NCI-H2081 treated with DMSO at 0.1 percent for 48 hours (cell line): ENCODE data around the gene CSF2.

ENCODE experiments used
- DNase-seq: peaks from one replicate; lab custom pipeline; 2025; lab: John Stamatoyannopoulos, UW

CSF2 gene

GRCh38 chr5:132055441-132055807 lies 18.2 kb upstream of the CSF2 start:
- no peak for DNase-seq

DNA sequence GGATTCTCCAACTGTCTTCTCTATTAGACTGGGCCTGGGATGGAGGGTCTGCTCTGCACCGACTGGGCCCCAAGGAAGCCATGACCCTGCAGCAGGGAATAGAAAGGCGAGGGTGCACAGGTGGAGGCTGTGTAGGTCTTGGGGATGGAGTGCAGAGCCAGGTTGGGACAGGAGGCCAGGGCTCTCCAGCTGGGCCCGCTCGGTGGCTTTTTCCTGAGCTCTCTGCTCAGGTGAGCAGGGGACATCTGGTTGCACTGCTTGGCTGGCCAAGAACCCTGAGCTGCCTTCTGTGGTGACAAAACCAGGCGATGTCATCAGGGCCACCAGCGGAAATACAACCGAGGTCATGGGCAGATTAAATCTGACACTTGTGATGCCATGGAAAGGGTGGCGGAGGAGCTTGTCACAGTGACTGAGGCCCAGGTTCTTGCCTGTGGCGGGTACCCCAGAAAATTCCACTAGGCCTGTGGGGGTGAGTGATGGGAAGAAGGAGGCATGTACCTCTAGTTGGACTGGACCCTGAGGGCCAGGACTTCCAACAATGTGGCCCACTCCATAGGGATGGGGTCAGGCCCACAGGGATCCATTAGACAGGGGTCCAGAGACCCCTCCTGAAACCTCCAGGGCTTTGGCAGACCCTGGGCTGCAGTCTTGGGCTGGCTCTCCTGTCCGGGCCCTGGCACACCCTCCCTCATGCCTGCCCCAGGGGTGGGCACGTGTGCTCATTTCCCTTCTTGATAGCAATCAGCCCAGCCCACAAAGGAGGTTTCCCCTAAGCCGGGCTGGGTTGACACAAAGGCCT lies 17.6 kb upstream of the CSF2 start:
- DNase-seq, result no peak

DNA sequence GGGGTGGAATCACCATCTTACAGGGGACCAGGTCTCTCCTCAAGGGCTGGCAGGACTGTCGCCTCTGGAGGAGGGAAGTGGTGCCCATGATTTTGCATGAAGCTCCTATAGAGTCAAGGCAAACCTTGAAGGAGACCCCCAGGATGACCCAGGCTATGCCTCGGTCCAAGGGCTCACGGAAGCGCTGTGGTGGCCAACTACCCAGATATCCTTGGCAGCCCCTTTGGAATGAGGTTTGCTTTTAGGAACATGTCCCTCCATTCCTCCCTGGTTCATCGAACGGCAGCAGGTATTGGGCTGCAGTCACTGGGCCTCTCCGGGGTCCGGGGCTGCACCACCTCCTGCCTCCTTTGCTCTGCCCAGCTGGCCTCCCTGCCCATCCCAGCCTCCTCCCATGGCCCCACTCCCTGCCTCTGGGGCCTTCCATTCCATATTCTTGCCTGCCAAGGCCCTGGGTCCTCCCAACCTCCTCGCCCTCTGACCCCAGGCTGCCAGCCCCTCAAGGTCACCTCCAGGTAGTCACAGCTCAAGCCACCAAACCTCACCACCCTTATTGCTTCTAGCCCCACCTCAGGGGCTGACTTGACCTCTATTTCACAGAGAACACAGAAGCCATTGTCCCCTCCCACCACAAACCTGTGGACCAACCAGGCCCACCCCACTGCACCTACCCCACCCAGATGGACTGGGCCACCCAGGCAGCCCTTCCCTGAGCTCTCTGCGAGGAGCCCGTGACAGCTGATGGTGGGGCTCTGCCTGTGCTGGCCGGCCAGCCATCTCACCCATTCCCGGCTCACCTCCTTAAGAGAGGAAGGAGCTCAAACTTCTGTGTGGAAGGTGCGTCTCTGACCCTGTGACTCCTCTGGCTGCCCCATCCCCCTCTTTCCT lies 16.7 kb upstream of the CSF2 start:
- no peak for DNase-seq

DNA sequence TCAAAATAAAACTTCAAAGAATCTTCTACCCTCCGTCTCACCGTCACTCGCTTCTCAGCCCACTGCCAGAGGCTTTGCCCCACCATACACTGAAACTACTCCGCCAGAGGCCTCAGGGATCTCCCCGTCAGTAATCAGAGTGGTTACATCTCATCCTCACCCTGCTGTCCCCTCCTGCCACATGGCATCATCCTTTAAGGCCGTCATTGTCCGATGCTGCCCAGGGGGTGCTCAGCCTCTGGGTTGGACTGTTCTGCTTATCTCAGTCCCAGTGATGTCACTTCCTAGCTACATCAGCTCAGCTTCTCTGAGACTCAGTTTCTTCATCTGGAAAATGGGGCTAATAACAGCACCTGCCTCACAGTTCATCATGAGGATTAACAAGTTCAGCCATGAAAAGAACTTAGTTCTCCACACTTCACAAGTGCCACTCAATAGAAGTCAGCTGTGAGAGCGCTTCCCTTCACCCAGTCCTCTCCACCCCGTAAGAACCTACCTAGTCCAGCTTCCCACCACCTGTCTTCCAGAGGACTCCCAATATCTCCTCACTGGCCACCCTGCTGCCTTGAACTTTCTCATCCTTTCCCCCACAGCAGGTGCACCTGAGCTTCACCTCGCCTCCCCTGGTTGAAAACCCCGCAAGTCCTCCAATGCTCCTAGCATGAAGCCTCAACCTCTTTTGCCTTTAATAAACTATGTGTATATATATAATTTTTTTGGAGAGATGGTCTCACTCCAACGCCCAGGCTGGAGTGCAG lies 15.9 kb upstream of the CSF2 start:
- no peak for DNase-seq

DNA sequence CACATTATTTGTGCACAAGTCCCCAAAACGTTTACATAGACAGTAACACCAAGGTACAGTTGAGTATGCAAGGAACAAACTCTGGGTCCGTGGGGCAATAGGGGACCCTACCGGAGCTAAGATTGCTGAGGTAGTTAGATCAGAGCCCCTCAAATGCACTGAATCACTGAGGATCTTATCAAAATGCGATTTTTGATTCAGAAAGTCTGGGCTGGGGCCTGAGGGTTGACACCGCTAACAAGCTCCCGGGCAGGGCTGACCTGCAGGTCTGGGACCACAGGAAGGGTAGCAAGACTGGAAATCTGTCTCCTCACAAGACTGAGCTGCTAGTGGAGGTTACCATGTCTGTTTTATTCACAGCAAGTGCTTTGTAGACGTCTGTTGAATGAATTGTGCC lies 14.9 kb upstream of the CSF2 start:
- DNase-seq, result no peak

GRCh38 chr5:132059043-132059695 lies 14.4 kb upstream of the CSF2 start:
- no peak for DNase-seq

- DNase-seq, result no peak
Measured at GRCh38 chr5:132059696-132060500, 13.7 kb upstream of the CSF2 start.

DNA sequence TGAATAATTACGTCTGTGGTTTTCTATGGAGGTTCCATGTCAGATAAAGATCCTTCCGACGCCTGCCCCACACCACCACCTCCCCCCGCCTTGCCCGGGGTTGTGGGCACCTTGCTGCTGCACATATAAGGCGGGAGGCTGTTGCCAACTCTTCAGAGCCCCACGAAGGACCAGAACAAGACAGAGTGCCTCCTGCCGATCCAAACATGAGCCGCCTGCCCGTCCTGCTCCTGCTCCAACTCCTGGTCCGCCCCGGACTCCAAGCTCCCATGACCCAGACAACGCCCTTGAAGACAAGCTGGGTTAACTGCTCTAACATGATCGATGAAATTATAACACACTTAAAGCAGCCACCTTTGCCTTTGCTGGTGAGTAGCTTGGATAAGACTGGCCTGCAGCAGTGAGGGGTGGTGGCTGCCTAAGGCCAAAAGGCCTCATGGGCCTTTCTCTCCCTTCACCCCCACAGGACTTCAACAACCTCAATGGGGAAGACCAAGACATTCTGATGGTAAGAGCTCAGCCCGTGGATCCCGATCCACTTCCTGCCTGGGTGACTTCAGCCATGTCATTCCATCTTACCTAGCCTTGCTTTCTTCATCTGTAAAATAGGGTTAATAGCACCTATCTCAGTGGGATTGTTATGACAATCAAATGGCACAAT lies 13.0 kb upstream of the CSF2 start, which contains the start of gene IL3:
TSS of gene IL3 (plus strand) at position 155 of the 661 bp plus-strand sequence. CDS start at position 207, 52 bp downstream.
- no peak for DNase-seq

DNA sequence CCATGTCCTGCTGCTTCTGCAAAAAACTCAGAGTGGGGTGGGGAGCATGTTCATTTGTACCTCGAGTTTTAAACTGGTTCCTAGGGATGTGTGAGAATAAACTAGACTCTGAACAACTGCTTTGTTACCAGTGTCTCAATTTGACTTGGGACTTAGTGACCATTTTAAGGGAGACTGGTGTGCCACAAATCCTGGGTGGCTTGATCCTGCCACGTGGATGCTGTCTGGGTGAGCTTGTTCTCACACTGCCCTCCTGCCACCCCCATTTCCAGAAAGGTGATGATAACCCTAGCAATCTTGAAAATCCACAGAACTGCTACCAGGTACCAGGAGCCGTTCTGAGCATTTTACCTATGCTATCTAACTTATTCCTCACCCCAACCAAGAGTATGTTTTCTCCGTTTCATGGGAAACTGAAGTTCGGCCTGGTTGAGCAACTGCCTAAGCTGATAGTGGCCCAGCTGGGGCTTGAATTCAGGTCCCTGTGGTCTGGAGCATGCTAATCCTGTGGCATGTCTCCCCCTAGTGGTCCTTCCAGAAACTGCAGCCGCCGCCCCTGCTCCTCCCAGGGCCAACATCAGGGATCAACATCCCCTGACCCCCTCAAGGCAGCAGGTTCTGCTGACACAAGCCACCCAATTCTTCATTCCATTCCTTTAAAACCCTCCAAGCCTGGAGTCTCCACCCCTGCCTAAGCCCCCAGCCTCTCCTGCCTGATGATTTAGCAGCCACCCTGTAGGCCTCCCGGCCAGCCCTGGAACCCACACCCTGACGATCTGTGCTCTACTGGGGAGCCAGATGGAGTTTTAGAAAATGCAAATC lies 10.3 kb upstream of the CSF2 start:
- DNase-seq, result no peak

- no peak for DNase-seq
Measured at GRCh38 chr5:132064140-132064539, 9.4 kb upstream of the CSF2 start.

- no peak for DNase-seq
Measured at GRCh38 chr5:132064738-132065331, 8.8 kb upstream of the CSF2 start.

DNA sequence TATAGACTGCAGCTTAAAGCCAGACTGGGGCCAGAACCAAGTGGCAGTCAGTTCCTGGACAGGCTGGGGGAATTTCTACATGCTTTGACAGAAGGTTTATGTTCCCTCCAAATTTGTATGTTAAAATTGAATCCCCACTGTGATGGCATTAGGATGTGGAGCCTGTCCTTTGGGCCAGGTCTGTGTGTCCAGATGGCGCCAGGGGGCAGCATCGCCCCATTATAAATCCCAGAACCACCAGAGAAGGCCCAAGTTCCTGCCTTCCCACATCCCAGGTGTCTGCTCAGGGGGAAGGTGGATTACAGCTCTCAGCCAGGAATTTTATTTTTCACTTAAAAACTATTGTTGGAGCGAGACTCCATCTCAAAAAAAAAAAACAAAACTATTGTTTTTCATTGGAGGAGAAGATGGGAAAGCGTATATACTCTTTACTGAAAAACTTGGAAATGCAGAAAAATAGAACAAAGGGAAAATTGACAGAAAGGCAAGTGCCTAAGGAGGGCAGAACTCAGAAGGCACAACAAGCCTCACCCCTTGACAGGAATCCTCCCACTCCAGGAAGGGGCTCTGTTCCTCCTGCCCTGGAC lies 8.1 kb upstream of the CSF2 start:
- DNase-seq, result no peak

GRCh38 chr5:132065951-132066701 lies 7.5 kb upstream of the CSF2 start:
- DNase-seq, result no peak

DNA sequence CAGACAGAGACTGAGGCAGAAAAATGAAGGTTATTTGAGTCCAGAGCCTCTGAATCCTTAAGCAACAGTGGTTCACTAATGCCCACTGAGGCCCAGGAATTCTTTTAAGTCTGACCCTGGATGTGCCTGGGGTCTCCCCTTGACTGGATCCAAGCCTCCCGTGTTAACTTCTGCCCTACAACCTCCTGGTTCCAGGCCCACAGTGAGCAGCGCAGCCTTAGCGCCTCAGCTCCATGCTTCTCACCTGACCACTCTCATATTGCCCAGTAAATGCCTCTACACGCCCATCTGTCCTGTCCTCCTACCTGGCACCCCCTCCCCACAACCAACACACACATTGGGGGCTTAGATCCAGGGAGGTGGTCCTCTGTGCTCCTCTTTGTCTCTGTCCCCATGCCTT lies 6.7 kb upstream of the CSF2 start:
- DNase-seq, result no peak

DNA sequence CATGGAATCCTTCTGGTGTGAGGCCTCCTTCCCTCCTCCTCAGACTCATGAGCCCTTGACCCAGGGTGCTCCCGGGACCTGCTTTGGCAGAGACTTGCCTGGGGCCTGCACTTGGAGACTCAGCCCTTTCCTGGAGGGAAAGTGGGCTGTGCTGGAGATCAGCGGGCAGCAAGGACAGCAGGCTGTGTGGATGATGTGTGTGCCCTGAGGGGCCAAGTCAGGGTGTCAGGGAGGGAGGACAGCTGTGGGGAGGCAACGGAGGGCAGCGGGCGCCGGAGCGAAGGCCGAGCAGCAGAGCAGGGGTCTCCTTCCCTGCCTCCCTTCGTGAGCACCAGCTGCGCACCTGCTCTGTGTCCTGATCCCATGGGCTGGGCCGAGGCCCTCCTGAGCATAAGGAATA lies 6.1 kb upstream of the CSF2 start:
- DNase-seq, result no peak

DNA sequence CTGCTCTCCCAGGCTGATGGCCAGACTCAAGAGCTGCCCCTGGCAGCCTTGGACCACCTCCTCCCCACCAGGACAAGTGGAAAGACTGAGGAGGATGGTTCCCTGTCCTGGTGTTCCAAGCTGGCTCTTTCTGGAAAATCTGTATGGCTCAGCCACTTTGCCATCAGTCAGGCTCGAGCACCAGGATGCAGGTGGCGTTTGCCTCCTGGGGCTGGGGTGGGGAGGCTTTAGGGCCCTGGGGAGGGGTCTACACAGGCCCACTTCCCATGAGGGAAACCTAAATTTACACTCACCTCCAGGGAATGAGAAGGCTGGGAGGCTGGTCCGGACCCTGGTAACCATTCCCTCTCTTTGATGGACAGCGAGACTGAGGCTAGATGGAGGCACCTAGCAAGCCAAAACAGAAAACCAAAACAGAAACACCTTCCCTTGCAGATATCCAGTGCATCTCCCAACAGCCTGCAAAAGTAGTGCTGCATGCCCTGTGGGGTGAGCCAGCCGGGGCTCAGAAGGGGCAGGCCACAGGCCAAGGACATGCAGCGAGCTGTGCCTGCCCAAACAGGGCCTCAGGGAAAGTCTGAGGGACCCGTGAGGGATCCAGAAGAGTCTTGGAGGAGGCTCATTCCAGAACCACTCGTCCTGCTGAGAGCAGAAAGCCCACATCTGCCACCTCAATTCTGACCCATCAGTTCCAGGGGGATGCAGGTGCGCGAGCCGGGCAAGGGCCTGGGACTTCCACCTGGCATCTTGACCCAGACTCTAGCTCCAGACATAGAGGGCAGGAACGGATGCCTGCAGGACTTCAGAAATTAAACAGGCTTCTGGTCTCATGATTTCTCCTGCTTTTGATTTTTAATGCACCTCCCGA lies 5.4 kb upstream of the CSF2 start:
- DNase-seq, result no peak

DNA sequence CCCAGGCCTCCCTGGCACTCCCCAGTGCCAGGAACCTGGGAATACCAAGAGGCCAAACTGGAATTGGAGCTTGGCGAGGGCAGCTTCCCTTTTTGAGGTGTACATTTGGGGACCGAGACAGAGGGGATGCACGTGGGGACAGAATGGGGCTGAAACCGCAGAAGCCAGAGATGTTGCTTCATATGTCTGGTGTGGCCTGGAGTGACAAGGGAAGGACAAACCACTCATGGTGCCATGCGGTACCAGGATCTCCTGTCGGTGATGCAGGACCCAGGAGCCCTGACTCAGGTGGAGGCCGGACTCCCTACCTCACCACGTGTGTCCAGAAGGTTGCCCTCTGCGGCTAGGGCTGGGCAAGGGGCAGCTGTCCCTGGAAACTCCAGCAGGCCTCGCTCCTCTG lies 4.0 kb upstream of the CSF2 start:
- no peak for DNase-seq
